Suprapubic skin (tissue), 4 donors: ENCODE measurements around the gene HIVEP3. TPM values are rescaled to one million over a fixed set of nuclear protein-coding genes. Genes with fewer than 3 reads are reported as not detected.
"Not testable (repeated sequence)": the region's sequence is repeated elsewhere in the genome, so short reads cannot be mapped to it uniquely, and the experiment has no call there.

Source experiments
- DNase-seq, 2 donors: peaks; one replicate each; pipeline ENCODE4 v3.0.0-alpha.2; 2019; ENCODE audit warnings: low spot score in 2 of 2
- H3K27ac ChIP-seq: fragments of 200-600 bp; sonication (generic); one replicate; pipeline ENCODE4 v1.5.1; 2019
- H3K27me3 ChIP-seq: fragments of 200-600 bp; sonication (generic); one replicate; pipeline ENCODE4 v1.5.1; 2019
- H3K36me3 ChIP-seq: fragments of 200-600 bp; sonication (generic); one replicate; pipeline ENCODE4 v1.5.1; 2019
- H3K4me1 ChIP-seq: fragments of 200-600 bp; sonication (generic); one replicate; pipeline ENCODE4 v1.5.1; 2019
- H3K4me3 ChIP-seq: fragments of 200-600 bp; sonication (generic); one replicate; pipeline ENCODE4 v1.5.1; 2019; ENCODE audit warnings: mild to moderate bottlenecking
- H3K9me3 ChIP-seq: fragments of 200-600 bp; sonication (generic); one replicate; pipeline ENCODE4 v1.5.1; 2019
- CTCF ChIP-seq, 2 donors: fragments of 200-600 bp in 1 of 2; fragments of 450-650 bp in 1 of 2; sonication (generic) in 1 of 2; IDR thresholded peaks; one replicate each; pipeline ENCODE4 v1.5.1; 2016 to 2019; ENCODE audit warnings: antibody characterized with exemption in 2 of 2, mild to moderate bottlenecking in 1 of 2, moderate library complexity in 1 of 2
- EP300 ChIP-seq: sonication (generic); formaldehyde crosslinking; IDR thresholded peaks from one replicate; pipeline ENCODE4 v1.6.1; 2017; ENCODE audit warnings: antibody characterized with exemption
- POLR2A ChIP-seq, 2 donors: fragments of 450-650 bp; IDR thresholded peaks; one replicate each; pipeline ENCODE4 v1.6.1; 2017; ENCODE audit warnings: antibody characterized with exemption in 2 of 2, mild to moderate bottlenecking in 2 of 2, moderate library complexity in 2 of 2
- POLR2AphosphoS5 ChIP-seq, 3 donors: sonication (generic); formaldehyde crosslinking; IDR thresholded peaks; one replicate each; pipeline ENCODE4 v1.6.1; 2017; ENCODE audit warnings: antibody characterized with exemption in 3 of 3
- WGBS: methylation state at CpG from one replicate; pipeline ENCODE4 v1.1.5; 2018; 5-methylcytosine and 5-hydroxymethylcytosine counted together
- total RNA-seq, 4 donors: library from RNA; depleted of rRNA; stranded (reverse); fragments of >200 nt; gene quantifications; one replicate each; pipeline ENCODE4 v1.1.0, GENCODE V29; 2016

Gene HIVEP3
- total RNA-seq, 4 donors from 2014 or later, result 11.3 to 23.9 (median 18.3) TPM

GRCh38 chr1:41933106-41933505 is 14.4 kb upstream of the HIVEP3 start:
- Histone ChIP-seq H3K27ac (no peak overlapping the region), H3K27me3 (no peaks in the 10 kb centered on the region), H3K4me3 (no peak overlapping the region), H3K9me3 (no peaks in the 10 kb centered on the region), H3K36me3 (no peaks in the 10 kb centered on the region), H3K4me1 (no peaks in the 10 kb centered on the region)
- 89% methylated on average over 1 of the region's 1 CpG for WGBS
- DNase-seq, result no peak
- TF ChIP-seq POLR2A (IDR thresholded peaks at IDR 0.05) (no peak), POLR2AphosphoS5 (IDR thresholded peaks at IDR 0.05) (no peak), CTCF (IDR thresholded peaks at IDR 0.05) (no peak), EP300 (no peak)

GRCh38 chr1:41931578-41931977 is 12.9 kb upstream of the HIVEP3 start:
- no peaks in the 10 kb centered on the region for H3K36me3 ChIP-seq
- TF ChIP-seq EP300 (no peak), CTCF (IDR thresholded peaks at IDR 0.05) (no peak), POLR2AphosphoS5 (IDR thresholded peaks at IDR 0.05) (no peak), POLR2A (IDR thresholded peaks at IDR 0.05) (no peak)
- no peak for DNase-seq
- H3K4me3 ChIP-seq, result no peak overlapping the region
- 79% methylated on average over 3 of the region's 3 CpGs for WGBS
- no peaks in the 10 kb centered on the region for H3K27me3 ChIP-seq
- no peaks in the 10 kb centered on the region for H3K9me3 ChIP-seq
- no peak overlapping the region for H3K27ac ChIP-seq
- no peaks in the 10 kb centered on the region for H3K4me1 ChIP-seq

GRCh38 chr1:41927118-41927517 is 8.4 kb upstream of the HIVEP3 start:
- Histone ChIP-seq H3K4me3 (no peak overlapping the region), H3K4me1 (no peaks in the 10 kb centered on the region), H3K27ac (no peak overlapping the region), H3K36me3 (no peaks in the 10 kb centered on the region), H3K27me3 (no peaks in the 10 kb centered on the region), H3K9me3 (no peaks in the 10 kb centered on the region)
- TF ChIP-seq POLR2A (IDR thresholded peaks at IDR 0.05) (no peak), CTCF (IDR thresholded peaks at IDR 0.05) (no peak), EP300 (no peak), POLR2AphosphoS5 (IDR thresholded peaks at IDR 0.05) (no peak)
- DNase-seq, result no peak

- no peaks in the 10 kb centered on the region for H3K4me1 ChIP-seq
- no peak overlapping the region for H3K27ac ChIP-seq
- H3K4me3 ChIP-seq, result no peak overlapping the region
- TF ChIP-seq POLR2A (IDR thresholded peaks at IDR 0.05), result no peak
- no peak for TF ChIP-seq CTCF (IDR thresholded peaks at IDR 0.05)
- TF ChIP-seq EP300, result no peak
- TF ChIP-seq POLR2AphosphoS5 (IDR thresholded peaks at IDR 0.05), result no peak
- H3K36me3 ChIP-seq, result no peaks in the 10 kb centered on the region
- no peaks in the 10 kb centered on the region for H3K9me3 ChIP-seq
- H3K27me3 ChIP-seq, result no peaks in the 10 kb centered on the region
- 46% methylated on average over 1 of the region's 1 CpG for WGBS
- no peak for DNase-seq
These were observed 7.0 kb upstream of the HIVEP3 start for GRCh38 chr1:41925712-41926111.

- 69% methylated on average over 2 of the region's 2 CpGs for WGBS
- Histone ChIP-seq H3K27ac (no peak overlapping the region), H3K4me1 (no peaks in the 10 kb centered on the region), H3K4me3 (no peak overlapping the region), H3K9me3 (no peaks in the 10 kb centered on the region), H3K27me3 (no peaks in the 10 kb centered on the region), H3K36me3 (no peaks in the 10 kb centered on the region)
- DNase-seq, result no peak
- TF ChIP-seq EP300 (no peak), POLR2A (IDR thresholded peaks at IDR 0.05) (no peak), POLR2AphosphoS5 (IDR thresholded peaks at IDR 0.05) (no peak), CTCF (IDR thresholded peaks at IDR 0.05) (no peak)
These were observed 6.2 kb upstream of the HIVEP3 start for GRCh38 chr1:41924911-41925310.

- H3K9me3 ChIP-seq, DNase-seq, H3K27ac ChIP-seq, H3K4me3 ChIP-seq, H3K36me3 ChIP-seq, H3K27me3 ChIP-seq: not testable (repeated sequence)
- peaks cover 30% of the 10 kb centered on the region for H3K4me1 ChIP-seq
- 95% methylated on average over 2 of the region's 2 CpGs for WGBS
These were observed 2.5 kb upstream of the HIVEP3 start for GRCh38 chr1:41921271-41921670.
